Endothelial cell of umbilical vein (primary cell): ENCODE measurements around the gene YEATS4. TPM values are rescaled to one million over a fixed set of nuclear protein-coding genes. Genes with fewer than 3 reads are reported as not detected.
A peak's percentile ranks its signal among the peaks of the same experiment; 100 is the strongest.

ENCODE experiments used
- BruUV-seq: library from RNA; stranded (reverse); fragments of 400-500 nt; replicated peaks from 2 replicates; lab custom pipeline; 2021; lab: Mats Ljungman, UMichigan
- CTCF ChIA-PET: fragments of 300-600, 350-600 bp; sonication (Branson Sonifier 250); formaldehyde crosslinking; loops from one replicate; lab custom pipeline; 2021; ENCODE audit warnings: antibody characterized with exemption, inconsistent platforms; lab: Charles Lee
- POLR2A ChIA-PET: fragments of 300-600, 350-600 bp; sonication (Branson Sonifier 250); formaldehyde crosslinking; loops from one replicate; lab custom pipeline; 2021; ENCODE audit warnings: antibody characterized with exemption, inconsistent platforms; lab: Charles Lee
- DNase-seq: peaks from one replicate; pipeline ENCODE4 v3.0.0-alpha.2; 2011; ENCODE audit warnings: low read depth, low spot score
- FAIRE-seq: peaks from 2 replicates; lab custom pipeline; 2011; peaks lifted over from hg19 to GRCh38; lab: Jason Lieb, UNC
- H2AFZ ChIP-seq: 2 replicates; pipeline ENCODE4 v1.6.0; 2012; ENCODE audit warnings: low read depth, low read length, control low read depth, inconsistent platforms
- H3K27ac ChIP-seq: 2 replicates; pipeline ENCODE4 v1.5.1; 2011; ENCODE audit warnings: low read depth, mild to moderate bottlenecking, control low read depth, low read length, moderate library complexity; ENCODE audit not compliant: insufficient read depth
- H3K27me3 ChIP-seq, 2 experiments: 2 replicates each; pipeline versions ENCODE4 v1.6.0 to v1.6.1; 2011; ENCODE audit warnings: low read length in 2 of 2, mixed read lengths in 1 of 2; ENCODE audit not compliant: control insufficient read depth in 2 of 2, insufficient read depth in 2 of 2
- H3K36me3 ChIP-seq, 2 experiments: 2 replicates in 1 of 2; 3 replicates in 1 of 2; pipeline ENCODE4 v1.5.1; 2011; ENCODE audit warnings: low read length in 2 of 2, mild to moderate bottlenecking in 1 of 2, moderate library complexity in 1 of 2; ENCODE audit not compliant: control insufficient read depth in 2 of 2, insufficient read depth in 2 of 2; ENCODE audit errors: extremely low read depth in 1 of 2
- H3K4me1 ChIP-seq: 3 replicates; pipeline ENCODE4 v1.5.1; 2011; ENCODE audit warnings: mild to moderate bottlenecking, low read length; ENCODE audit not compliant: control insufficient read depth, insufficient read depth; ENCODE audit errors: extremely low read depth
- H3K4me2 ChIP-seq: 2 replicates; pipeline ENCODE4 v1.6.1; 2011; ENCODE audit warnings: low read length, control low read depth, mixed read lengths; ENCODE audit not compliant: insufficient read depth
- H3K4me3 ChIP-seq, 3 experiments: fragments of 200-600 bp in 1 of 3; sonication (generic), shearing (Covaris generic) in 1 of 3; replicated peaks in 1 of 3; 2 replicates each; pipeline ENCODE4 v1.5.1; 2011 to 2016; ENCODE audit warnings: control low read depth in 3 of 3, low read length in 3 of 3, mild to moderate bottlenecking in 2 of 3, inconsistent platforms in 1 of 3, low read depth in 1 of 3, moderate library complexity in 1 of 3; ENCODE audit not compliant: insufficient read depth in 1 of 3
- H3K79me2 ChIP-seq: 2 replicates; pipeline ENCODE4 v1.6.0; 2012; ENCODE audit warnings: low read length, inconsistent platforms; ENCODE audit not compliant: control insufficient read depth, insufficient read depth
- H3K9ac ChIP-seq: replicated peaks from 2 replicates; pipeline ENCODE3; 2011; ENCODE audit warnings: low read length, control low read depth; ENCODE audit not compliant: insufficient read depth; ENCODE audit errors: extremely low read depth
- H3K9me1 ChIP-seq: replicated peaks from 3 replicates; pipeline ENCODE4 v1.6.0; 2011; ENCODE audit warnings: mild to moderate bottlenecking, low read length; ENCODE audit not compliant: control insufficient read depth, insufficient read depth; ENCODE audit errors: extremely low read depth
- H3K9me3 ChIP-seq: replicated peaks from 2 replicates; pipeline ENCODE4 v1.5.1; 2012; ENCODE audit warnings: low read length, inconsistent platforms; ENCODE audit not compliant: control insufficient read depth, insufficient read depth
- H4K20me1 ChIP-seq: replicated peaks from 2 replicates; pipeline ENCODE3; 2011; ENCODE audit warnings: mild to moderate bottlenecking, low read length; ENCODE audit not compliant: control insufficient read depth, insufficient read depth; ENCODE audit errors: extremely low read depth
- CTCF ChIP-seq, 2 donors: IDR thresholded peaks; 1 replicate in 1 of 2; 2 replicates in 1 of 2; pipeline ENCODE4 v1.5.1; 2011; ENCODE audit warnings: low read length in 2 of 2, mild to moderate bottlenecking in 2 of 2, moderate library complexity in 2 of 2, control low read depth in 1 of 2, inconsistent platforms in 1 of 2, low read depth in 1 of 2; ENCODE audit not compliant: insufficient read depth in 1 of 2; ENCODE audit errors: extremely low read depth in 1 of 2
- EZH2 ChIP-seq: IDR thresholded peaks from 2 replicates; pipeline ENCODE4 v1.6.1; 2012; ENCODE audit warnings: borderline replicate concordance, low read depth, mild to moderate bottlenecking, moderate library complexity, low read length, inconsistent platforms; ENCODE audit not compliant: severe bottlenecking
- FOS ChIP-seq: IDR thresholded peaks from 2 replicates; pipeline ENCODE4 v1.6.1; 2011; ENCODE audit warnings: mild to moderate bottlenecking, low read length, moderate library complexity, borderline replicate concordance; ENCODE audit not compliant: insufficient read depth
- GATA2 ChIP-seq: IDR thresholded peaks from 2 replicates; pipeline ENCODE4 v1.7.0; 2011; ENCODE audit warnings: low read depth, mild to moderate bottlenecking, moderate library complexity, mixed read lengths, low read length; ENCODE audit not compliant: insufficient read length, insufficient read depth
- JUN ChIP-seq: IDR thresholded peaks from 2 replicates; pipeline ENCODE4 v1.6.1; 2011; ENCODE audit warnings: borderline replicate concordance, low read depth; ENCODE audit not compliant: insufficient read length, insufficient read depth
- MAX ChIP-seq: IDR thresholded peaks from 2 replicates; pipeline ENCODE4 v1.6.1; 2011; ENCODE audit not compliant: insufficient read depth, insufficient read length
- MYC ChIP-seq: IDR thresholded peaks from one replicate; pipeline ENCODE4 v1.6.1; 2011; ENCODE audit warnings: mild to moderate bottlenecking, low read depth, low read length
- POLR2A ChIP-seq: IDR thresholded peaks from 2 replicates; pipeline ENCODE4 v1.6.1; 2012; ENCODE audit warnings: low read depth, mild to moderate bottlenecking, control low read depth, low read length
- POLR2AphosphoS5 ChIP-seq: IDR thresholded peaks from 2 replicates; pipeline ENCODE4 v1.6.1; 2012; ENCODE audit warnings: low read depth, mild to moderate bottlenecking, control low read depth, low read length, moderate library complexity; ENCODE audit not compliant: insufficient read depth
- dilution Hi-C: fragments of 300-500 bp; cut with MboI; formaldehyde crosslinking; loops from one replicate; pipeline ENCODE4 v1.15.0; 2019; ENCODE audit warnings: low sequenced_read_pairs; ENCODE audit not compliant: extremely low pct_ligation_motif_present
- intact Hi-C: fragments of 100-400 bp; cut with micrococcal nuclease; formaldehyde crosslinking; loops from one replicate; pipeline ENCODE4 v1.10.0; 2022
- polyA plus RNA-seq, 4 experiments: library from polyadenylated mRNA; depleted of rRNA in 3 of 4; stranded (reverse) in 3 of 4; unstranded in 1 of 4; fragments of >200 nt; gene quantifications; 2 replicates each; pipeline versions ENCODE4 v1.2.1 to v1.2.3, GENCODE V29; 2011 to 2012; ENCODE audit warnings: missing spikeins in 1 of 4
- total RNA-seq: library from RNA; stranded (reverse); gene quantifications from 2 replicates; pipeline ENCODE4 v1.2.3, GENCODE V29; 2021

Gene YEATS4
- total and polyA plus RNA-seq, 2 donors (not counting 3 experiments of a cell fraction or from before 2014, with no cell fraction given) = 13.6 to 16.7 TPM

GRCh38 chr12:69331519-69331908 is 28.0 kb upstream of the YEATS4 start:
- Histone ChIP-seq H3K4me3 (peak overlapping the region in 1 of 3 experiments; percentile 49), H3K9me3 (no peaks in the 10 kb centered on the region), H3K9me1 (no peaks in the 10 kb centered on the region), H2AFZ (peak overlapping the region; percentile 39), H3K4me2 (peak overlapping the region; percentile 77), H3K79me2 (no peaks in the 10 kb centered on the region), H3K27me3 (peaks cover 41 to 63% of the 10 kb centered on the region in 2 experiments), H3K36me3 (no peaks in the 10 kb centered on the region), H3K9ac (no peak overlapping the region), H4K20me1 (no peaks in the 10 kb centered on the region), H3K4me1 (peaks cover 3% of the 10 kb centered on the region), H3K27ac (no peak overlapping the region)
- no TSS peak for BruUV-seq
- FAIRE-seq = peak; percentile 18
- intact Hi-C loops (no loop called here), dilution Hi-C loops (no loop called here)
- ChIA-PET CTCF (interaction anchor here (1.4 kb wide), 1 partner anchor 25 kb away, joined by 5 read pairs; no protein-coding TSS in a partner anchor), POLR2A (no interaction called here)
- no peak for DNase-seq
- no peak for TF ChIP-seq MAX
- TF ChIP-seq CTCF (IDR thresholded peaks at IDR 0.05; ENCODE audit: extremely low read depth in 1 of 2, insufficient read depth in 1 of 2, low read depth in 1 of 2, low read length in 2 of 2) = no peak
- TF ChIP-seq MYC = no peak
- no peak for TF ChIP-seq GATA2
- no peak for TF ChIP-seq POLR2AphosphoS5
- TF ChIP-seq POLR2A = no peak
- no peak for TF ChIP-seq EZH2
- TF ChIP-seq FOS = no peak
- no peak for TF ChIP-seq JUN
